ENCODE data around the gene DPYSL4. TPM values are rescaled to one million over a fixed set of nuclear protein-coding genes. Genes with fewer than 3 reads are reported as not detected.

Gene DPYSL4
- total RNA-seq, 4 donors from 2014 or later: 0.79 TPM; not detected in 3

- 86% methylated on average over 18 of the region's 18 CpGs; no CpG with 5 or more reads in 1 of the 2 donors for WGBS, 2 donors (ENCODE audit: low coverage in 1 of 2)
Measured at GRCh38 chr10:132233501-132234085, 46.8 kb downstream of the DPYSL4 start.

GRCh38 chr10:132234860-132235259 is 48.1 kb downstream of the DPYSL4 start:
- Histone ChIP-seq H3K36me3 (no peaks in the 10 kb centered on the region), H3K27ac (no peak overlapping the region), H3K9me3 (no peaks in the 10 kb centered on the region), H3K4me1 (peaks cover 0 to 10% (median 4%) of the 10 kb centered on the region in 4 donors), H3K4me3 (no peak overlapping the region), H3K27me3 (no peaks in the 10 kb centered on the region)
- no peak for DNase-seq
- TF ChIP-seq POLR2A (IDR thresholded peaks at IDR 0.05) (no peak), POLR2AphosphoS5 (IDR thresholded peaks at IDR 0.05) (no peak), EP300 (IDR thresholded peaks at IDR 0.05; ENCODE audit: low read depth) (no peak), CTCF (IDR thresholded peaks at IDR 0.05) (no peak)
- in situ Hi-C loops (cut with MboI; ENCODE audit: low pct_ligation_motif_present in 1 of 4, low pct_unique_long_range_greater_than_20kb in 1 of 4, low sequenced_read_pairs in 3 of 4) (loop anchor here in 2 of 4 donors (25.0 kb wide), 2 partner anchors 102 to 402 kb away; partner anchors contain the start of gene LRRC27 (in 1 of the 2)), intact Hi-C loops (cut with DNase I; ENCODE audit: low total_unique reads) (no loop called here)
- WGBS, 2 donors (ENCODE audit: low coverage in 1 of 2): 91 to 100% methylated on average over 4 to 6 of the region's 6 CpGs

More at GRCh38 chr10:132233501-132234085, 46.8 kb downstream of the DPYSL4 start:
- DNase-seq: no peak
- peaks cover 0 to 14% (median 5%) of the 10 kb centered on the region in 4 donors for H3K4me1 ChIP-seq
- H3K36me3 ChIP-seq: no peaks in the 10 kb centered on the region
- in situ Hi-C loops (cut with MboI; ENCODE audit: low pct_ligation_motif_present in 1 of 4, low pct_unique_long_range_greater_than_20kb in 1 of 4, low sequenced_read_pairs in 3 of 4) (loop anchor here in 2 of 4 donors (25.0 kb wide), 2 partner anchors 104 to 404 kb away; partner anchors contain the start of gene LRRC27 (in 1 of the 2)), intact Hi-C loops (cut with DNase I; ENCODE audit: low total_unique reads) (no loop called here)
- H3K4me3 ChIP-seq: no peak overlapping the region
- H3K27ac ChIP-seq: no peak overlapping the region
- H3K27me3 ChIP-seq: no peaks in the 10 kb centered on the region
- TF ChIP-seq POLR2A (IDR thresholded peaks at IDR 0.05): no peak
- no peak for TF ChIP-seq EP300 (IDR thresholded peaks at IDR 0.05; ENCODE audit: low read depth)
- no peak for TF ChIP-seq POLR2AphosphoS5 (IDR thresholded peaks at IDR 0.05)
- no peak for TF ChIP-seq CTCF (IDR thresholded peaks at IDR 0.05)
- no peaks in the 10 kb centered on the region for H3K9me3 ChIP-seq

- H3K4me1 ChIP-seq: peaks cover 0 to 3% (median 0%) of the 10 kb centered on the region in 4 donors
- no peak for DNase-seq
- no peaks in the 10 kb centered on the region for H3K9me3 ChIP-seq
- no peaks in the 10 kb centered on the region for H3K27me3 ChIP-seq
- no peak overlapping the region for H3K27ac ChIP-seq
- intact Hi-C loops (cut with DNase I; ENCODE audit: low total_unique reads): no loop called here
- in situ Hi-C loops (cut with MboI; ENCODE audit: low pct_ligation_motif_present in 1 of 4, low pct_unique_long_range_greater_than_20kb in 1 of 4, low sequenced_read_pairs in 3 of 4): loop anchor here in 2 of 4 donors (25.0 kb wide), 2 partner anchors 101 to 401 kb away; partner anchors contain the start of gene LRRC27 (in 1 of the 2)
- H3K36me3 ChIP-seq: no peaks in the 10 kb centered on the region
- TF ChIP-seq CTCF (IDR thresholded peaks at IDR 0.05): no peak
- TF ChIP-seq EP300 (IDR thresholded peaks at IDR 0.05; ENCODE audit: low read depth): no peak
- TF ChIP-seq POLR2A (IDR thresholded peaks at IDR 0.05): no peak
- no peak for TF ChIP-seq POLR2AphosphoS5 (IDR thresholded peaks at IDR 0.05)
- WGBS, 2 donors (ENCODE audit: low coverage in 1 of 2): 89% methylated on average over 12 of the region's 21 CpGs; no CpG with 5 or more reads in 1 of the 2 donors
- no peak overlapping the region for H3K4me3 ChIP-seq
Measured at GRCh38 chr10:132236161-132236560, 49.4 kb downstream of the DPYSL4 start.

GRCh38 chr10:132236881-132237280 is 50.1 kb downstream of the DPYSL4 start:
- no peak for DNase-seq
- Histone ChIP-seq H3K27me3 (no peaks in the 10 kb centered on the region), H3K4me1 (peaks cover 0 to 3% (median 0%) of the 10 kb centered on the region in 4 donors), H3K4me3 (no peak overlapping the region), H3K9me3 (no peaks in the 10 kb centered on the region), H3K36me3 (no peaks in the 10 kb centered on the region), H3K27ac (no peak overlapping the region)
- in situ Hi-C loops (cut with MboI; ENCODE audit: low pct_ligation_motif_present in 1 of 4, low pct_unique_long_range_greater_than_20kb in 1 of 4, low sequenced_read_pairs in 3 of 4): loop anchor here in 2 of 4 donors (25.0 kb wide), 2 partner anchors 100 to 400 kb away; partner anchors contain the start of gene LRRC27 (in 1 of the 2)
- intact Hi-C loops (cut with DNase I; ENCODE audit: low total_unique reads): no loop called here
- TF ChIP-seq CTCF (IDR thresholded peaks at IDR 0.05) (no peak), POLR2AphosphoS5 (IDR thresholded peaks at IDR 0.05) (no peak), EP300 (IDR thresholded peaks at IDR 0.05; ENCODE audit: low read depth) (no peak), POLR2A (IDR thresholded peaks at IDR 0.05) (no peak)
- WGBS, 2 donors (ENCODE audit: low coverage in 1 of 2): 81 to 100% methylated on average over 1 to 9 of the region's 13 CpGs
